Activated T-helper 9 cell treated with anti-CD3 and anti-CD28 coated beads, Interleukin-2, amount 50 U/mL, for 16 hours (primary cell): ENCODE data around the gene RAMP1.
"Not testable (repeated sequence)": the region's sequence is repeated elsewhere in the genome, so short reads cannot be mapped to it uniquely, and the experiment has no call there.

Experiments
- DNase-seq: peaks from one replicate; pipeline ENCODE4 v3.0.0-alpha.2; 2020; ENCODE audit warnings: low read depth

Gene RAMP1

GRCh38 chr2:237859533-237860272 lies at the start of gene RAMP1:
RAMP1 (plus strand) TSS chr2:237859623; CDS start chr2:237859676, 53 bp downstream.
- no peak for DNase-seq

DNA sequence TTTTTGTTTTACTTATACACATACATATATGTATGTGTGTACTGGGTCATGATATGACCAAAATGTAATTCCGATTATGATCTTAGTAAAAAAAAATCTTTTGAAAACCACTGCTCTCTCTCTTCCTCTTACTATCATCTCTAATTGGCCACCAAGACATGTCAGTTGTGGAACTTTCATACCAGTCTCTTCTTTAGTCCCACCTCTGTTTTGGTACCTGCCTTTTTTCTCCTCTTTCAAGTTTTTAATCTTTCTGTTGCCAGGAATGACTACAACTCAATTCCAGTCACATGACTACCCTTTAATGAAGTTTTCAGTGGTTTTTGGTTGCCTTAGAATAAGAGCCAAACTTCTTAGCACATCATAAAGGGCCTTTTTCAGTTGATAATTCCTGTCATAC lies 43.8 kb upstream of the RAMP1 start:
- no peak for DNase-seq

- no peak for DNase-seq
These were observed 42.9 kb upstream of the RAMP1 start for GRCh38 chr2:237816531-237816930.

DNA sequence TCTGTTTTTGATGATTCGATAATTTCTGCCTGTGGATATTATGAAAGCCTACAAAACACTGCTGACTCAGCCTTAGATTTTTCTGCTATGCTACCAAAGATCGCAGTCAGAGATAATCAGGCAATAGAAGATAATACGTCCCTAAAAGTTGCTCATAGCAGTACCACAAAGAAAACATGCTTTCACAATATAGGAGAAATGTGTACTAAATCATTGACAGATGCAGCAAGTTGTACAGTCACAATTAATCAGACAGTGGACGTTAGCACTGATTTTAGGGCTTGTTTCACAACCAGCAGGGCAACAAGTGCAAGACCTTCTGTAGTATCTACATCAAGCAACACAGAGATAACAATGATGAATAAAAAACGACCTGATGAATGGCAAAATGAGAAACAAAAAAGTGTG lies 41.4 kb upstream of the RAMP1 start:
- no peak for DNase-seq

DNA sequence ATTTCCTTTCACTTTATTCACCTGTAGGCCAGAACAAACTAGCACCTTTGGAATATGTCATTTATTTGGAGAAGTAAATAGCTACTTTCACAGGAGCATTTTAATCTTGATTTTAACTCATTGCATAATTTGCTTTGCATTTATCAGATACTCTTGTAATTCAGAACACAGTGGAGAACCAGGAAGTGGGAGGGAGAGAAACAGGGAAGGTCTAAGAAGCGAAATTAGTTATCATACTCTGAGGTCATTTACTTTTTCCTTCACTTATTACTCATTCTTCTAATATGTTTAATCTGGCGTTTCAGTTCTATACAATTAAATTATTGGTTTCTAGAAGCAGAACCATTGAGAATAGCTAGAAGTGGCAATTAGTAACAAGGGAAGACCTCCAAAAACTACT lies 40.2 kb upstream of the RAMP1 start:
- DNase-seq = no peak

DNA sequence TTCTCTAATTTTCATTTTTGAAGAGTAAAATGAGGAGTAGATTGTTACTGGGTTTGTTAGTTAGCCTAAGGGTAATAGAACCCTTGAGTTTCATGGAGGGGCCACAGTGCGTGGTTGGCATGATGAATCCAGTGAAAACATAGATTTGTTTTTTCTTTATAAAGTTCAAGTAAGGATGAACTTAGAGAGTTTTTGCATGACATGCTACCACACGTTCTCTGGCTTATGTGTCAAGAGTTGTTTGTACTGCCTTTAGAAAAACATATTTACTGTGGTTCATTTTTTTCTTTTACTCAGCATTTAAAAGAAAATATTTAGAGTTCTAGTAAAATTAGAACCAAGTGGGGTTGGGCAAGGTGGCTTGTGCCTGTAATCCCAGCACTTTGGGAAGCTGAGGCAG lies 39.0 kb upstream of the RAMP1 start:
- DNase-seq = no peak

DNA sequence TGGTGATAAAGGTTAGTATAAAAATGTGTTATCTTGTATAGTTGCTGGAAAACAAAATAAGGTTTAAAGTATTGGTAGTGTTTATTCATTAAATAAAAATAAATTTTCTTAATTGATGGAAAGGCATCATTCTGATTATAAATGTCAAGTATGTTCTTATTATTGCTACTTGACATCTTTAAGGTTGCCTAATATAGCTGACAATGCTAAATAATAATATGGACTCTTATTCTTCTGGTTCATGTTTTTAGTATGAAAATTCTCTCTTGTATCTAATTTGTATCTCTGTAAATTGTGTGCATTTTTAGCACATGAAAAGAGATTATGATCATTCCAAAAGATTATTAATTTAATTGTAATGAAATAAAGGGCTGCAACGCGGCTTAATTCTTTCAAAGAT lies 35.9 kb upstream of the RAMP1 start:
- DNase-seq = no peak

GRCh38 chr2:237824085-237824484 lies 35.3 kb upstream of the RAMP1 start:
- no peak for DNase-seq

- no peak for DNase-seq
These were observed 31.9 kb upstream of the RAMP1 start for GRCh38 chr2:237827421-237827987.

- DNase-seq = no peak
These were observed 28.9 kb upstream of the RAMP1 start for GRCh38 chr2:237830522-237830921.

DNA sequence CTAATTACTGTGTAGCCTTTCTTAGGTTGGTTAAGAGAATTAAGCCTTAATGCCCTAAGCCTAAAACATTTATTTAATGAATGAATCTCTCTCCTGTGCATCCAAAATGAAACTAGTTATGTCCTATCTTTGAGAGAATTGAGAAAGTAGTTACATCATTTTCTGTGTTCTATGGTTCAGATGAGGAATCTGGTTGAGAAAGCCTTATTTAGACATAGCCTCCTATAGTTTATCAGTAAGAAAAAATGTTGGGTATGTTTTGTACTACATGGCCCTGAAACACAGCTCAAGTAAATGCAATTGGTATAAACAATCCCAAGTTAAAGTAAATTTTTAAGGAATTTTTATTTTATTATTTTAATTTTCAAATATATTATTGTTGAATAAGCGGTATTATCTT lies 25.9 kb upstream of the RAMP1 start:
- no peak for DNase-seq

DNA sequence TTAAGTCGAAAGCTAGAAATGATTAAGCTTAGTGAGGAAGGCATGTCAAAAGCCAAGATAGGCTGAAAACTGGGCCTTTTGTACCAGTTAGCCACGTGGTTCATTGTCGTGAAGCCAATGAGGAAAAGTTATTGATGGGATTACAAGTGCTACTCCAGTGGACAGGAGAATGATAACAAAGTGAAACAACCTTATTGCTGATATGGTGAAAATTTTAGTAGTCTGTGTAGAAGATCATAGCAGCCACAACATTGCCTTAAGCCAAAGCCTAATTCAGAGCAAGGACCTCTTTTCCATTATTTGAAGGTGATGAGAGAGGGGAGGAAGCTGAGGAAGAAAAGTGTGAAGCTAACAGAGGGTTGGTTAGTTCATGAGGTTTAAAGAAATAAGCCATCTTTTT lies 24.1 kb upstream of the RAMP1 start:
- no peak for DNase-seq

- no peak for DNase-seq
These were observed 18.4 kb upstream of the RAMP1 start for GRCh38 chr2:237841051-237841450.

GRCh38 chr2:237848940-237849339 lies 10.5 kb upstream of the RAMP1 start:
- not testable (repeated sequence) for DNase-seq

- no peak for DNase-seq
These were observed 5.1 kb upstream of the RAMP1 start for GRCh38 chr2:237854295-237854694.

GRCh38 chr2:237857791-237858190 lies 1.6 kb upstream of the RAMP1 start:
- no peak for DNase-seq

GRCh38 chr2:237858294-237859081 lies 935 bp upstream of the RAMP1 start:
- no peak for DNase-seq

- no peak for DNase-seq
These were observed 365 bp upstream of the RAMP1 start for GRCh38 chr2:237859082-237859433.

GRCh38 chr2:237860273-237860935 lies 981 bp downstream of the RAMP1 start:
- DNase-seq = no peak

DNA sequence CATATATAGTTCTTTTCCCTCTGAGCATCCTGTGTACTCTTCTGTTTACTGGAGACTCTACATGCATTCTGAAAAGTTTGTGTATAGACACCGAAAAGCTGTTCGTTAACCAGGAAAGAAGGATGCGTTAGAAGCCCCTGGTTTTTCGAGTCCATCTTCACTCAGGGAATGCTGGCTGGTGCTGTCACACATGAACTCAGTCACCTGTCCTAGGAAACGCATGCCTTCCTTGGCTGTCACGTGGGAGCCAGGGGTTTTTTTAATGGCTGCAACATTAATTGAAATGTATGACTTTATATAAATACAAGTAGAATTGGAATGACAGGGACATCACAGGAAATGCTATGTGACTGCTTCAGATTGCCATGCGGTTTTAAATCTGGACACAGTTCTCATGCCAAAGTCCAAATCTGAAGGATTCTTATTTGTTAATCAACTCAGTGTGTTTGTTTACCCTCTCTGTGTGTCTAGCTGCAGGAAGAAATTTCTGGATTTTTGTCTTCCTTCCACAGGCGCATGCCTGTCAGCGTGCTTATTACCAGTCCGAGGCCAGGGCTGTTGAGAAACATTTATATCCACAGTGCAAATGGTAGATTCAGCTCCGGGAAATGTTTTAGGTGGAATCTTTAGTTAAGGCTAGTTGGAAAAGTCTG lies 2.6 kb downstream of the RAMP1 start:
- no peak for DNase-seq

DNA sequence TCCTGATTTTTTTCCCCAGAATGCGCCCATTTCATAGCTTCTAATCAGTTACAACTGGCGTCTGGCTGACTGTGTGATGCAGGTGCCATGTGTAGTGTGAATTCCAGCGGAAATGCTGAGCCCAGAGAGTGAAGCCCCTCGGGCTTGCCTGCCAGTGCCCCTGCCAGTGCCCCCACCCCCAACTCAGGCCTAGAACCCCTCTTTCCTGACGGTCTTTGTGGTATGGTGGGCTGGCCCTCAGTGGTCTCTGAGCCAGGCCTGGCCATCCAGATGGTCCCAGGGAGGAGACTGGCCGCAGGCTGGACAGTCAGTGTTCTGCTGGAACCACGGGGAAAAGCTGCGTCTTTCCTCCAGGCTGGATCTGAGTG lies 3.1 kb downstream of the RAMP1 start:
- no peak for DNase-seq

DNA sequence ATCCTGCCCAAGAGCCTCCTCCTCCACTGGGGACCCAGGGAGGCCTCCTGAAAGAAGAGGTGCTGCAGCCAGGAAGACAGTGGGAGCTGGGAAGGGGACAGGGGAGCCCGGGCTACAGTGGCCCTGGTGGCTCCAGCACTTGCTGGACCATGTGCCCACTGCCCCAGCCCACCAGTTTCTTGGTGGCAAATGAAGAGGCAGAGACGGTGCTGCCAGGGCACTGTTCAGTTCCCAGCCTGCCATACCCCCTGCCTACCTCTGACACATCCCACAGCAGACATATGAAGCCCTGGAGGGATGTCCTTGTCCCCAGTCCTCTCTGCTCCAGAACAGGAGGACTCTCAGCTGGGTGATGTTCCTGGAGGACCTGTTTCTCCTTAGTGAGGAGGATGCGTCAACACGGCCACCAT lies 3.7 kb downstream of the RAMP1 start:
- DNase-seq = no peak
